Activated gamma-delta T cell (primary cell): ENCODE data around the gene CRACR2A.

Experiments
- DNase-seq: peaks from one replicate; lab custom pipeline; 2025; lab: John Stamatoyannopoulos, UW

CRACR2A gene

GRCh38 chr12:3726456-3726855 lies 26.5 kb downstream of the CRACR2A start:
- DNase-seq = no peak

GRCh38 chr12:3725388-3726115 lies 27.4 kb downstream of the CRACR2A start:
- no peak for DNase-seq

- no peak for DNase-seq
These were observed 28.7 kb downstream of the CRACR2A start for GRCh38 chr12:3723916-3724805.

- no peak for DNase-seq
These were observed 30.5 kb downstream of the CRACR2A start for GRCh38 chr12:3722368-3722767.

- no peak for DNase-seq
These were observed 32.1 kb downstream of the CRACR2A start for GRCh38 chr12:3720772-3721171.

- no peak for DNase-seq
These were observed 34.8 kb downstream of the CRACR2A start for GRCh38 chr12:3718100-3718499.

- no peak for DNase-seq
These were observed 35.5 kb downstream of the CRACR2A start for GRCh38 chr12:3717283-3717898.

- DNase-seq = no peak
These were observed 36.9 kb downstream of the CRACR2A start for GRCh38 chr12:3715999-3716398.

- DNase-seq = no peak
These were observed 39.0 kb downstream of the CRACR2A start for GRCh38 chr12:3713947-3714346.

GRCh38 chr12:3713483-3713882 lies 39.4 kb downstream of the CRACR2A start:
- no peak for DNase-seq

GRCh38 chr12:3712209-3712992 lies 40.5 kb downstream of the CRACR2A start:
- DNase-seq = no peak

GRCh38 chr12:3705354-3705675 lies 47.6 kb downstream of the CRACR2A start:
- DNase-seq = no peak

GRCh38 chr12:3704512-3705353 lies 48.2 kb downstream of the CRACR2A start:
- DNase-seq = no peak

- no peak for DNase-seq
These were observed 52.0 kb downstream of the CRACR2A start for GRCh38 chr12:3700861-3701260.

- no peak for DNase-seq
These were observed 54.5 kb downstream of the CRACR2A start for GRCh38 chr12:3698218-3698974.

GRCh38 chr12:3697311-3697870 lies 55.5 kb downstream of the CRACR2A start:
- no peak for DNase-seq

GRCh38 chr12:3694673-3695072 lies 58.2 kb downstream of the CRACR2A start:
- no peak for DNase-seq

- no peak for DNase-seq
These were observed 60.1 kb downstream of the CRACR2A start for GRCh38 chr12:3692616-3693365.

GRCh38 chr12:3686463-3686862 lies 66.4 kb downstream of the CRACR2A start:
- DNase-seq = no peak
